H1 (cell line): Measurements from ENCODE around the gene RPS18. TPM values are rescaled to one million over a fixed set of nuclear protein-coding genes. Genes with fewer than 3 reads are reported as not detected.

Experiments
- BACH1 ChIP-seq: IDR thresholded peaks from 2 replicates; pipeline ENCODE4 v1.6.1; 2012; ENCODE audit warnings: low read length, improper control_type of control experiment
- CBX5 ChIP-seq: fragments of 300-800, 300-1000 bp; sonication (generic); IDR thresholded peaks from 2 replicates; pipeline ENCODE4 v1.7.1; 2016; ENCODE audit warnings: antibody characterized with exemption, low read length, low read depth
- CTBP2 ChIP-seq: IDR thresholded peaks from 2 replicates; pipeline ENCODE4 v1.7.0; 2011; ENCODE audit warnings: borderline replicate concordance, mild to moderate bottlenecking, moderate library complexity, mixed read lengths, low read length; ENCODE audit not compliant: insufficient read depth, insufficient read length
- FOSL1 ChIP-seq: IDR thresholded peaks from 2 replicates; pipeline ENCODE4 v1.6.1; 2011; ENCODE audit warnings: mild to moderate bottlenecking, low read depth, low read length, moderate library complexity; ENCODE audit not compliant: insufficient read depth
- HDAC2 ChIP-seq, 2 experiments: fragments of 300-600 bp in 1 of 2; sonication (generic) in 1 of 2; IDR thresholded peaks; 2 replicates each; pipeline ENCODE4 v1.6.1; 2011 to 2012; ENCODE audit warnings: low read depth in 2 of 2, low read length in 2 of 2, mild to moderate bottlenecking in 2 of 2, moderate library complexity in 2 of 2, borderline replicate concordance in 1 of 2, inconsistent platforms in 1 of 2
- JUN ChIP-seq: IDR thresholded peaks from 2 replicates; pipeline ENCODE4 v1.6.1; 2011; ENCODE audit warnings: low read depth, mild to moderate bottlenecking, improper control_type of control experiment, low read length
- KDM1A ChIP-seq: fragments of 200-600, 300-600 bp; sonication (generic); IDR thresholded peaks from 2 replicates; pipeline ENCODE4 v1.7.1; 2016; ENCODE audit warnings: mild to moderate bottlenecking, low read length, borderline replicate concordance
- PHF8 ChIP-seq: fragments of 200-600 bp; sonication (generic); conservative IDR thresholded peaks from 2 replicates; pipeline ENCODE4 v1.7.1; 2012; ENCODE audit warnings: low read depth, mild to moderate bottlenecking, inconsistent platforms, low read length, moderate library complexity
- POLR2A ChIP-seq, 2 experiments: IDR thresholded peaks; 1 replicate in 1 of 2; 2 replicates in 1 of 2; pipeline ENCODE4 v1.6.1; 2011; ENCODE audit warnings: low read depth in 2 of 2, low read length in 2 of 2, mild to moderate bottlenecking in 2 of 2; ENCODE audit errors: control extremely low read depth in 1 of 2
- RAD21 ChIP-seq, 2 experiments: IDR thresholded peaks in 1 of 2; conservative IDR thresholded peaks in 1 of 2; 2 replicates each; pipeline ENCODE4 v1.6.1; 2011; ENCODE audit warnings: low read depth in 2 of 2, low read length in 2 of 2, improper control_type of control experiment in 1 of 2, inconsistent platforms in 1 of 2, mild to moderate bottlenecking in 1 of 2, moderate library complexity in 1 of 2
- RNF2 ChIP-seq: fragments of 200-900, 300-1000 bp; sonication (generic); IDR thresholded peaks from 2 replicates; pipeline ENCODE4 v1.7.1; 2016; ENCODE audit warnings: borderline replicate concordance, low read depth, mild to moderate bottlenecking, antibody characterized with exemption, low read length; ENCODE audit not compliant: poor library complexity, severe bottlenecking; ENCODE audit errors: missing control alignments
- SIN3A ChIP-seq, 2 experiments: IDR thresholded peaks in 1 of 2; conservative IDR thresholded peaks in 1 of 2; 2 replicates each; pipeline ENCODE4 v1.6.1; 2011 to 2012; ENCODE audit warnings: low read length in 2 of 2, improper control_type of control experiment in 1 of 2, low read depth in 1 of 2, mild to moderate bottlenecking in 1 of 2
- SP2 ChIP-seq: IDR thresholded peaks from 2 replicates; pipeline ENCODE4 v1.6.1; 2012; ENCODE audit warnings: mild to moderate bottlenecking, low read length, inconsistent platforms
- SRF ChIP-seq: IDR thresholded peaks from 2 replicates; pipeline ENCODE4 v1.6.1; 2011; ENCODE audit warnings: mild to moderate bottlenecking, low read depth, low read length, moderate library complexity
- ZNF274 ChIP-seq: IDR thresholded peaks from 2 replicates; pipeline ENCODE4 v1.7.0; 2012; ENCODE audit warnings: low read length, borderline replicate concordance; ENCODE audit errors: extremely low read depth
- polyA plus RNA-seq, 7 experiments: library from polyadenylated mRNA; depleted of rRNA in 3 of 7; stranded (reverse) in 5 of 7; unstranded in 2 of 7; fragments of >200 nt in 5 of 7; fragments of 200-250 nt in 2 of 7; gene quantifications; 1 replicate in 5 of 7; 2 replicates in 1 of 7; 4 replicates in 1 of 7; pipeline versions ENCODE4 v1.2.1 to v1.2.3, GENCODE V29; 2011 to 2013; ENCODE audit warnings: missing spikeins in 2 of 7, mixed read lengths in 2 of 7
- total RNA-seq: library from RNA; stranded (reverse); fragmentation: NEBNext Ultra II Directional; extraction: Animal tissue kit (Norgen Biotek cat#: 25700); gene quantifications from 2 replicates; pipeline ENCODE4 v1.2.1, GENCODE V29; 2021

Gene RPS18
- total and polyA plus RNA-seq, 2 of the 8 experiments (the other 6 are each of a cell fraction or from before 2014, with no cell fraction given) = 2,796 to 7,099 TPM

- TF ChIP-seq JUN (no peak), PHF8 (peak; percentile 73), BACH1 (peak; percentile 88), RNF2 (no peak), FOSL1 (no peak), CBX5 (no peak), KDM1A (0 out of 2 replicates have a peak, but pooled peaks have one; percentile 76), HDAC2 (IDR thresholded peaks at IDR 0.05; ENCODE audit: borderline replicate concordance in 1 of 2, low read depth in 2 of 2, low read length in 2 of 2) (peak in 1 of 2 experiments; percentile 82; a peak in 2 of 4 replicates), ZNF274 (no peak), CTBP2 (no peak), SRF (no peak), POLR2A (IDR thresholded peaks at IDR 0.05; ENCODE audit: control extremely low read depth in 1 of 2, low read depth in 2 of 2, low read length in 2 of 2) (0 out of 3 replicates have a peak, but pooled peaks of 1 of the 2 experiments have one; percentile 19), RAD21 (IDR thresholded peaks at IDR 0.05 in 1 of 2, conservative IDR thresholded peaks at IDR 0.05 in 1 of 2; ENCODE audit: low read depth in 2 of 2, low read length in 2 of 2) (peak; percentile 32 to 56), SIN3A (conservative IDR thresholded peaks at IDR 0.05 in 1 of 2, IDR thresholded peaks at IDR 0.05 in 1 of 2; ENCODE audit: low read depth in 1 of 2, low read length in 2 of 2) (peak in 1 of 2 experiments; percentile 90; a peak in 2 of 4 replicates), SP2 (no peak)
Observed at GRCh38 chr6:33299237-33299944, 27.5 kb downstream of the RPS18 start (continued).
